Measurements from ENCODE around the gene CALM3.

CALM3 gene

DNA sequence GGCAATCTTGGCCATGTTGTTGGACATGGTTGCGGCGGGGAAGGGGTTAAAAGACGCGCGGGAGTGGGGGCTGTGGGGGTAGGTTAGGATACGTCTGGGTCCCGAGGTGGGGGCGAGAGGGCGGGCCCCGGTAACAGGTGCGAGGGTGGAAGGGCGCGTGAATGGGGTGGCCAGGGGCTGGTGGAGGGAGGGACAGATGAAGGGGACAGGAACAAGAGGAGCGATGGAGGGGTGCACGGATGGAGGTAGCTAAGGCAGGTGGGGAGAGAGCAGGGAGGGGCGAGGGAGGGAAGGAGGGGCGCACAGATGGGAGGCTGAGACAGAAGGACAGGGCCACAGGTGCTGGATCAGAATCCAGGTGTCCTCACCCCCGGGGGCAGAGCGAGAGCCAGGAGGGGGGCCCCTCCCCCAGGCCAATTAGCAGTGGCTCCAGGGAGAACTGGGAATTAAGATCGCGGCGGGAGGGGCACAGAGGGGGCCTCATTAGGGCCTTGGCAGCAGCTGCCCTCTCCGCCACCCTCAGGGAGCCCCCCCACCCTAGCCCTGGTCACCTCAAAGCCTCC, 33.6 kb downstream of the CALM3 start:
- no peak for DNase-seq (ENCODE audit: insufficient read length, low spot score)
- FAIRE-seq: no peak

DNA sequence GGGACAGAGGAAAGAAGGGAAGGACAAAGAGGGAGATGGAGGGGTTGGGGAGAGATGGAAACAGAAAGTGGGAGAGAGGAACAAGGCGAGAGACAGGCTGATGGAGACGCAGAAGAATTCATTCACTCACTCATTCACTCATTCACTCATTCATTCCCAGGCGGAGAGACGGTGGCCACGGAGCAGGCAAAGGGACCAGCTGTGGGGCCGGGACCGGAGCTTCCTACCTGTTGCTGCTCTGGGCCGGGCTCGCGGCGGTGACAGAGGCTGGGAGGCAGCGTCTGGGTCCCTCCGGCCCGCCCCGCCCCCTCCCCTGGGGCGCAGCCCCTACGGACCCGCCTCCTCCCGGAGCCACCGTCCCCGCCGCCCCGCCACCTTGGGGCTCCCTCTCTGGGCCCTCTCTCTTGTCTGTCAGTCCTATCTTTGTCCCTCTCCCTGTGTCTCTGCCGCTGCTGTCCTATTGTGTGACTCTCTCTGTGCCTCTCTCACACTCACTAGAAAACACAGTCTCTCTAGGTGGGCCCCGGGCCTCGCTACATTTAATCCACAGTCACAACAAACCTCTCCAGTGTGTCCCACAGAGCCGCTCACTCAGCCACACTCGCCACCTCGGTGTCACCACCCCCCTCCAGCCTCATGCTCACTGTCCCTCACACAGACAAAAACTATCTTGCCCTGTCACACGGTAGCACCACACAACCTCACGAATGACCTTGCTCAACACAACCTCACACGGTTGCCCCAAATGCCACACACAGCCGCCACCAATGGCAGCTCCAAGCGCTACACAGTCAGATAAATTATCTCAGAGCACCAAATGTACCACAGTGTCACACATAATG, 35.0 kb downstream of the CALM3 start, which contains the start of gene GNG8:
TSS of gene GNG8 (minus strand) at position 283 of the 842 bp plus-strand sequence. CDS start 1,520 bp downstream, outside the sequence.
- DNase-seq (ENCODE audit: insufficient read length, low spot score) (no peak), FAIRE-seq (no peak)

DNA sequence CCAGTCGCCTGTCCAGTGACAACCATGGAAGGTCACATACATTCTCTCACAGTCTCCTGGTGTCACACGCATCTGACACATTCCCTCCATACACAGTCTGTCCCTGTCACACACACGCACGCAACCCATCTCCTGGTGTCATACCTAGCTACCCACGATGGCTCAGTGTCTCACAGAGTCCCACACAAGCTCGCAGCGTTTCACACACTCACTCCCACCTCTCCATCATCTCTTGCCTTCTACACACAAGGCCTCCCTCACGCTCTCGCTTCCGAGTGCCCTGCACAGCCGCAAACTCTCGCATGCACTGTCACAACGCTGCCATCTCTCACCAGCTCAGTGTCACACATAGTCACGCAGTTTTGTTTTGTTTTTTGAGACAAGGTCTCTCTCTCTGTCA, 36.1 kb downstream of the CALM3 start:
- no peak for FAIRE-seq

DNA sequence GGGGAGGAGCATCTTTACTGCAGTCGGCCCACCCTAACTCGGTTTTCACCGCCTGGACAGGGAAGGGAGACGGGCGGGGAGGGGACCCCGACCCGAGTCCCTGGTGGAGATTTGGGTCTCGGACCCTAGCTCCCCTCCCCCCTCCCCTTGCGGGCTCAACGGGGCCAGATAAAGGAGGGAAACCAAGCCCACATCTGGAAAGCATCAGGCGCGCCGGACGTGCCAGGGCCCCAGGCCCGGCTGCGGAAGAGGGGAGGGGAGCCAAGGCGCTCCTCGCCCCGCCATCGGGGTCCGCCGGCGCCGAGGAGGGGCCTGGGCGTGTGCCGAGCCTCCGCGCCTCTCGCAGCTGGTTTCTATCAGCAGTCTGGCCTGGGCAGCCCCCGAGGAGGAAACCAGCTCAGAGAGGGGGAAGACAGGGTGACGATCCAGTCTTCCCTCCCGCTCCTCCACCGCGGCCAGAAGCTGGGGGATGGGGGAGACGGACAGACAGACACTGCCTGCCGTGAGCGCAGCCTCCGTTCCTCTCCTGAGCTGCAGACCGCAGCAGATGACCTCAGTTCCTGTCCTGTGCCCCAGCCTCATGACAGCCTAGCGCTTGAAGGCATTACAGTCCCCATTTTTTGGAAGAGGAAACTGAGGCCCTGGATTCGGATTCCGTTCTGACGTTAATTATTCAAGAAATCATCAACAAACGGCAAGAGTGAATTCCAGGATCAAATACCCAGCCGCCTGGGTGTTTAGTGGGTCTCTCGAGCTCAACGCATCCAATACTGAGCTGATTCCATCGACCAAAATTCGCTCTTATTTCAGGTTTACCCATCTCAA, 38.4 kb downstream of the CALM3 start:
- DNase-seq (ENCODE audit: insufficient read length, low spot score): no peak

More for the DNA sequence above, 36.1 kb downstream of the CALM3 start:
- no peak for DNase-seq (ENCODE audit: insufficient read length, low spot score)

DNA sequence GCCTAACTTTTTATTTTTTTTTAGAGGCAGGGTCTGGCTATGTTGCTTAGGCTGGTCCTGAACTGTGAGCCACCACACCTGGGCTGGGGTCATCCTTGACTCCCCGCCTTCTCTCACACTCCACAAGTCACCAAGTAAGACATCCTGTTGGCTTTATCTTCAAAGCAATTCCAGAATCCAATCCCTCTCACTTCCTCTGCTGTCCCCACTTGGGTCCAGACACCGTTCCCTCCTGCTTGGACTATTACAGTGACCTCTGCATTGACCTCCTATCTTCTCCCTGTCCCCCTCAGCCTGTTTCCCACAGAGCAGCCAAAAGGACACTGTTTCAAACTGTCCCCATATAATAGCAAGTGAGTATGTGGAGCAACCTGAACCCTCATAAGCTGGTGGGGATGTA, 39.5 kb downstream of the CALM3 start:
- FAIRE-seq: no peak
- no peak for DNase-seq (ENCODE audit: insufficient read length, low spot score)

More for the DNA sequence above, 38.4 kb downstream of the CALM3 start:
- FAIRE-seq: no peak

DNA sequence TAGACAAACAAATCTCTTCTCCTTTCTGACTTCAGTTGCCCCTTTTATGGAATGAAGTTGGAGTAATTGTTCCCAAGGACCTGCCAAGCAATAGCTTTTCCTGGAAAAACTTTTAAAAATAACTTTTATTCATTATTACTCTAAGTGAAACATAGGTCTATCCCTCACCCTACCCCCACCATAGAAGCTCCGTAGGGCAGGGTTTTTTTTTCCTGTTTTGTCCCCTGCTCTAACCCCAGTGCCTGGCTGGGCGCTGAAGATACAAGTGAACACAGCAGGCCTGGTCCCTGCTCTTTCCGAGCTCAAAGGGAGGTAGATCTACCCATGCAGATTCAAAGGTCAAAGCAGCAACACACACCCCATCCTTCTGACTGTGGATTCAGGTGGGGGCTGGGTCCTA, 43.6 kb downstream of the CALM3 start:
- FAIRE-seq (no peak), DNase-seq (ENCODE audit: insufficient read length, low spot score) (no peak)

DNA sequence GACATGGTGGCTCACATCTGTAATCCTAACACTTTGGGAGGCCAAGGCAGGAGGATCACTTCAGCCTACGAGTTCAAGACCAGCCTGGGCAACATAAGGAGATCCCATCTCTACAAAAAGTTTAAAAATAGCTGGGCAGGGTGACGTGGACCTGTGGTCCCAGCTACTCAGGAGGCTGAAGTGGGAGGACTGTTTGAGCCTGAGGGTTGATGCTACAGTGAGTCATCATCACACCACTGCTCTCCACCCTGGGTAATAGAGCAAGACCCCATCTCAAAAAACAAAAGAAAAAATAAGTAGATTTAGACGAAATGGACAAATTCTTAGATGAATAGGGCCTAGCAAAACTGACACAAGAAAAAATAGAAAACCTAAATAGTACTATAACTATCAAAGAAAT, 45.3 kb downstream of the CALM3 start:
- FAIRE-seq (no peak), DNase-seq (ENCODE audit: insufficient read length, low spot score) (no peak)

DNA sequence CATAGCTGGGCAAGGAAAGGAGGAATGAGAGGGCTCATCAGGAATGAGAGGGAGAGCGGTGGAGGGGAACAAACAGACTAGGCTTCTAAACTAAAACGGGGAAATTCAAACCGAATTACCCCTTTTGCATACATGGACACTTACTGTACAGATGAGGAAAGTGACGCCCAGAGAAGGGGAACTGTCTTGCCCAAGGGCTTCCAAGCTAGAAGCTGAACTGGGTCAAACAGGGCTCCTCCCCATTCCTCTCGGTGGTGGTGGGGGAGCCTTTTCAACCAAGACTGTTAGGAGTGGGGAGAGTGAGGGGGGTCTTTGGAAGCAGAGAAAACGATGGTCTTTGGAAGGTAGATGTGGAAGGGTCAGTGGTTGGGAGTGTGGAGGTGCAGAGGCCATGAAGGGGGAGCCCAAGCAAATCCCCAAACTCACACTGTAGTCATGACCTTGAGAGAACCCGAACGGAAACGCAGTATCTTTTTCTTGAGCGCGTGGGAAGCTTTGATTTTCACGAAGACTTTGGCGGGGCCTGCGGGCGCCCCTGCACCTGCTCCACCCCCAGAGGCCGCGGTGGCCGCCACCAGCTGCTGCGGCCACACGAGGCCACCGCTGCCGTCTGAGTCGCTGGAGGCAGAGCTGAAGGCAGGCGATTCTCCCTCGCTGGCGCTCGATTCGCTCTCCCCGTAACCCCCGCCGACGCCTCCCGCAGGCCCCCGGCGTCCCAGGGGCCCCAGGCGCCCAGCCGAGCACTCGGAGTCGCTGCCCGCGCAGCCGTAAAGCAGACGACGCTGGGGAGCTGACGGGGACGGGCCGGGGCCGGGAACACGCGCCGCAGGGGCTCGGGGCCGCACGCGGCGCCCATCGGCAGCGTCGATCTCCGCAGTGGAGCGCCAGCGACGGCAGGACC, 47.2 kb downstream of the CALM3 start:
- FAIRE-seq (no peak), DNase-seq (ENCODE audit: insufficient read length, low spot score) (no peak)

DNA sequence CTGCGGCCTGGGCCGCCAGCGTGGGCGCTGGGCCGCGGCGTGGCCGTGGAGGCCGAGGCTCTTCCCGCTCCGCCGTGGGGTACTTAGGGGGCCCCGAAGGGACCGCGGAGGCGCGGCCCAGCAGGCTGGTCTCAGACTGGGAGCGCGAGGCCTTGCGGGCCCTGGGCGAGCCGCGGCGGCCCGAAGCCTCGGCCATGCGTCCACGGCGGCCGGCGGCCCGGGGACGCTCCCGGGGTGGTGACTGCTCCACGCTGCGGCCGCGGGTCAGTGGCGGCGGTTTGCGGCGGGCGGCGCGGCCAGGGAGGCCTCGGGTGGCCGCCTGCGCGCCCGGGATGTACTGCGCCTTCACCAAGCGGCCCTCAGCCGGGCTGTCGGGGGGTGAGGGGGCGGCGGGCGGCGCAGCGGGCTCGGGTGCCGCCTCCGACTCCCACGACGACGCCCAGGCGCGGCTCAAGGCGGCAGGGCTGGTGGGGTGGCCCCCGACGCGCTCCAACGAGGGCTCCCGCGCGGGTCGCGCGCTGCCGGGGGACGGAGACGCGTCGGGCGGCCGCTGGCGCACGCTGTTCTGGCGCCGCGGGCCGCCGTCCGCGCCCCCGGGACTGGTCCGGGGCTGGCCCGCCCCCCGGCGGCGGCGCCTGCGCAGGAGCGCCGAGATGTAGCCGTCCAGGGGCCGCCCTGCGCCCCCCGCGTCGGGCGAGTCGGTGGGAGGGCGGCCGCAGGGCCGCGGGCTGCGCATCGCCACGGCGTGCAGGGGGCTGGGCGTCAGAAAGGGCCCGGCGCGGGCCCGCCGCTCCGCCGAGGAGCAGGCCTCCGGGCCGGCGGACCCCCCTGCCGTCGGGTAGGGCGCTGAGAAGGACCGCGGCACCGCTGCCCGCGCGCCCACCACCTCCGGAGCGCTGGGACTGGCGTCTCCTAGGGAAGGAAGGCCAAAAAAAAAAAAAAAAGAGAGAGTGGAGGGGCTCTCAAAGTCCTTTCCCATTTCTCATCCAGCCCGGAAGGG, 48.1 kb downstream of the CALM3 start:
- DNase-seq (ENCODE audit: insufficient read length, low spot score): no peak
- no peak for FAIRE-seq

DNA sequence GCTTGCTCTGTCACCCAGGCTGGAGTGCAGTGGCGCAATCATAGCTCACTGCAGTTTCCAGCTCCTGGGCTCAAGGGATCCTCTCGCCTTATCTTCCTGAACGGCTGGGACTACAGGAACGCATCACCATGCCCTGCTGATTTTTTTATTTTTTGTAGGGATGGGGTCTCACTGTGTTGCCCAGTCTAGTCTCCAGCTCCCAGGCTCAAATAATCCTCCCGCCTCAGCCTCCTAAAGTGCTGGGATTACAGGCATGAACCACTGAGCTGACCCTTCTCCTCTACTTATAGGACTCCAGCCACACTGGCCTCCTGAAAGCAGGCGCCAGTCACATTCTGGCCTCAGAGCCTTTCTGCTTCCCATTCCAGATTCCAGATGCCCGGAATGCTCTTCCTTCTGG, 49.3 kb downstream of the CALM3 start:
- FAIRE-seq: no peak
- DNase-seq (ENCODE audit: insufficient read length, low spot score): no peak

DNA sequence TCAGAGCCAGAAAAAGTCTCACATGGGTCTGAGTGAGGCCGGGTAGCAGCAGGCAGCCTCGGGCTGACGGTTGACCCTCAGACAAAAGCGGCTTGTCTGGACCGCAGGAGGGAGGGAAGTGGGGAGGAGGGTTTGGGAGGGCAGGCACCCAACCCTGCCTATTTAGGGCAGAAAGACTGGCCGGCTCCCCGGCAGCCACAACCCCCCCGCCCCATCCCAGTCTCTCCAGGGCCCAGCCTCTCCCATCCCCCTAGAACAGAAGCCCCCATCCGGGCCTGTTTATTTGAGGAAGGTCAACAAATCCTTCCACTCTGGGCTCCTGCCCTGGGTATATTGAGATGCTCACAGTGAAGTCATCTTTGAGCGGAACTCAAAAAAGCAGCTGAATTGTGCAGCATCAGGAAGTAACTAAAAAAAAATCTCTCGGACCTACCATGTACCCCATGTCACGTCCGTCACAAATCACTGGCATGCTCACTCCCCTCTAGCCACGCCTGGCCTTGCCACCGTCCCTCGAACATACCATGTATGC, 53.6 kb downstream of the CALM3 start:
- FAIRE-seq (no peak), DNase-seq (ENCODE audit: insufficient read length, low spot score) (no peak)

DNA sequence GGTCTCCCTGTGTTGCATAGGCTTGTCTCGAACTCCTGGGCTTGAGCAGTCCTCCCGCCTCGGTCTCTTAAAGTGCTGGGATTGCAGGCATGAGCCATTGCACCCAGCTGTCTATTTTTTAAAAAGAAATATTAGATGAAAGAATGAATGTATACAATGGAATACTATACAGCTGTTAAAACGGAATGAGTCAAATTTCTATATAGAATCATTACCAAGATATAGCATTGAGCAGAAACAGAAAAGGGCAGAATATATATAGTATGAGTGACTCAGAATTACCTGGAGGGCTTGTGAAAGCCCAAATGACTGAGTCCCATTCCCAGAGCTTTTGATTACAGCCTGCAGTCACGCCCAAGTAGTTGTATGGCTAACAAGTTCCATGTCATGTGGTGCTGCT, 55.4 kb downstream of the CALM3 start:
- DNase-seq (ENCODE audit: insufficient read length, low spot score): no peak
- no peak for FAIRE-seq

DNA sequence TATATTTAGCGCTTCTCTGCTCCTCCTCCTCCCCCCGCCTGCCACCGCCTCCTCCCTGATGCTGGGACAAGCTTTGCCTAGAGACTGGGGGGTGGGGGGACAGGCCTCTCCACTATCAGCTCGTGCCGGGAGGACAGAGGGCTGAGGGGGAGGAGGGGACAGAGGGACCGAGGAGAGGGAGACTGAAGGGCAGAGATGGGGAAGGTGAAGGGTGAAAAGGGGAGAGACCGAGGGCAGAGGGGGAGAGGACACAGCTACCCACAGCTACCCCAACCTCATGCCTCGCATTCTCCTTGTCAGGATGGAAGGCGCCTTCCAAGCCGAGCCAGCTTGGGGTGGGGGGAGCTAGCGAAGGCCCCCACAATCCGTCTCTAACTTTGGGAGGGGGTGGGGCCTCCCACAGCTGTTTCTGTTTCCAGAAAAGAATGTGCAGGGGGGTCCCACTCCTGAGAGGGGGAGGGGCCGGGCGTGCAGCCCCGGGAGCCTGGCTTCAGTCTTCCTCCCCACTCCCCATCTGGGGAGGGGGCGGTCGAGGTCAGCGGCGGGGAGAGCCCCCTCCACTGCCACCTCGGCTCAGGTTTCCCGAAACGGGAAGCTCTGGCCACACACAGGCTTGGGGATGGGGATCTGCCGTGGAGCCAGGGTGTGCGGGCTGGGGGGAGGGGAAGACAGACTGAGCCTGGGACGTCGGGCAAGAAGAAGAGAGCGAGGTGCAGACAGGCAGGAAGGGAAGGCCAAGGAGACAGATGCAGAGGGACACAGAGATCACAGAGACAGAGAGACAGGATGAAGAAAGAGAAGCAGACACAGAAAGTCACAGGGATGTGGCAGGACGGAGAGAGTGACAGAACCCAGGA, 58.2 kb downstream of the CALM3 start:
- no peak for FAIRE-seq
- no peak for DNase-seq (ENCODE audit: insufficient read length, low spot score)

DNA sequence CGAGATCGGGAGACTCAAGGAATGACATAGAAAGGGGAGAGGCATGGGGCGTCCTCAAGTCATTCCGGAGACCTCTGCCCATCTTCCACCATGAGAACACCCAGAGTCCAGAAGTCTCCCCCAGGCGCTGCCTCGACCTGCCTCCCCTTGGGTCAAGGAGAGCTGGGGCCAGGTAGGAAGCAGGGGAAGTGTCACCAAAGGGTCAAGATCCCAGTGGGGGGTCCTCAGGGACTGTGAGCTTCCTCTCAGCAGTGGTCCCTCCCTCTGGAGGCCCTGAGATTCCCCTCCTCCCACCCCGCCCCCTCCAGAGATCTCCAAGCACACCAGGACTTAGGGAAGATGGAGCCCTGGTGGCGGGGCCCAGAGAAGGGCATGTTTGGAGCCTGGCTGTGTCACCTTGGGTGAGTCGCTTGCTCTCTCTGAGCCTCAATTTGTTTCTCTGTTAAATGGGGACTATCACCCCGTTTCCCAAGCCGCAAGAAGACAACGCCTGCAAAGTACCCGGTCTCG, 58.9 kb downstream of the CALM3 start:
- no peak for FAIRE-seq

More for the DNA sequence above, 58.9 kb downstream of the CALM3 start:
- DNase-seq (ENCODE audit: insufficient read length, low spot score): no peak
